Left ventricle myocardium inferior (tissue), 1 donor: ENCODE data around the gene IGF2BP1. TPM values are rescaled to one million over a fixed set of nuclear protein-coding genes. Genes with fewer than 3 reads are reported as not detected.

ENCODE experiments used
- DNase-seq: peaks from one replicate; pipeline ENCODE4 v3.0.0-alpha.2; 2020
- H3K27ac ChIP-seq: fragments of 200-600 bp; replicated peaks from 2 replicates; pipeline ENCODE4 v1.8.0; 2021
- H3K27me3 ChIP-seq: fragments of 200-600 bp; 2 replicates; pipeline ENCODE4 v1.8.0; 2021; ENCODE audit warnings: low read depth
- H3K36me3 ChIP-seq: fragments of 200-600 bp; 2 replicates; pipeline ENCODE4 v1.8.0; 2021
- H3K4me1 ChIP-seq: fragments of 200-600 bp; 2 replicates; pipeline ENCODE4 v1.8.0; 2021
- H3K4me3 ChIP-seq: fragments of 200-600 bp; 2 replicates; pipeline ENCODE4 v1.8.0; 2021; ENCODE audit warnings: mild to moderate bottlenecking, moderate library complexity
- H3K9me3 ChIP-seq: fragments of 200-600 bp; replicated peaks from 2 replicates; pipeline ENCODE4 v1.8.0; 2021
- CTCF ChIP-seq: fragments of 200-600 bp; IDR thresholded peaks from 2 replicates; pipeline ENCODE4 v1.8.0; 2021; ENCODE audit warnings: antibody characterized with exemption, mild to moderate bottlenecking, borderline replicate concordance
- intact Hi-C: fragments of 100-400 bp; cut with micrococcal nuclease; formaldehyde crosslinking; loops from one replicate; pipeline ENCODE4 v1.11.0; 2022
- total RNA-seq: library from RNA; stranded (reverse); fragmentation: NEBNext Ultra II Directional; extraction: Animal tissue kit (Norgen Biotek cat#: 25700); gene quantifications from one replicate; pipeline ENCODE4 v1.2.1, GENCODE V29; 2021
- donor health status: DM: no; HTN: yes; CAD: no; lungs with severe emphysema.

The IGF2BP1 gene
- total RNA-seq, 1 donor from 2014 or later = not detected

GRCh38 chr17:49013311-49014213, 16.4 kb downstream of the IGF2BP1 start:
- Histone ChIP-seq H3K27ac (no peak overlapping the region), H3K9me3 (no peaks in the 10 kb centered on the region), H3K4me3 (no peak overlapping the region), H3K36me3 (no peaks in the 10 kb centered on the region), H3K27me3 (peaks cover 100% of the 10 kb centered on the region), H3K4me1 (peaks cover 5% of the 10 kb centered on the region)
- no peak for TF ChIP-seq CTCF
- intact Hi-C loops = no loop called here
- no peak for DNase-seq

GRCh38 chr17:49015179-49015923, 18.2 kb downstream of the IGF2BP1 start:
- no peak for DNase-seq
- peaks cover 5% of the 10 kb centered on the region for H3K4me1 ChIP-seq
- H3K9me3 ChIP-seq = no peaks in the 10 kb centered on the region
- intact Hi-C loops = no loop called here
- H3K27ac ChIP-seq = no peak overlapping the region
- H3K4me3 ChIP-seq = no peak overlapping the region
- TF ChIP-seq CTCF = no peak
- H3K36me3 ChIP-seq = no peaks in the 10 kb centered on the region
- peaks cover 100% of the 10 kb centered on the region for H3K27me3 ChIP-seq

DNA sequence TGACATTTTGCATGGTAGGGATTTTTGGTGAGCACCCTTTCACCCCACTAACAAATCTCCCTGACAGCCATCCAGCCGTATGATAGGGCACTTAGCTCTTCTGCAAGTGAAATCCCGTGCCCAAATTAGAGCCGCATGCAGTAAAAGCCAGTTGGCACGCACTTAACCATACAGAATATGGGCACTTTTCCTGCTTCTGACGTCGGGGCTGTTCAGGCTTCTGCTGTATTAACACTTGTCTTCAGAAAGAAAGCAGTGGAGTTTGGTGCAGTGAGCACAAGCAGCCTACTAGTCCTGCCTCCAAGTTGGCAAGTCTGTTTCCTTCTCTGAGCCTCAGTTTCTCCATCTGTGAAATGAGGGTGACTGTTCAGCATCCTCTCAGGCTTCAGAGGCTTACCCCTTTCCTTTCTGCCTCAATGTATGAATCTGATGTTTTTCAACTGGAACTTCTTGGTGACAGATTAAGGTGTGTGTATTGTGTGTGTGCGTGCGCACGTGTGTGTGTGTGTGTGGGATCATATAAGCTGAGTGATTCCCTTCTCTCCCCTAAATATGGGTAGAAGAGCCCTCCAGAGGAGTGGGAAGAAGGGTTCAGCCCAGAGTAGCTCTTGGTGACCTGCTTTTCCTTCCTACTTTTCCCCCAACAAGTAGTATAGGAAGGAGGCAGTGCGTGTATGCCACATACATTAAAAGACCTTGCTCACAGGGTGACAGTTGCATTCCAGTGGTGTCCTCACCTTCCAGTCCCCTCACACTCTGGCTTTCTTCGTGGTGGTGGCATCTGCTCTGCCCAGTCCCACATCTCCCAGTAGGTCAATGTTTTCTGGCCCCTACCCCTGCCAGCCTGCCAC, 19.0 kb downstream of the IGF2BP1 start:
- Histone ChIP-seq H3K27me3 (peaks cover 100% of the 10 kb centered on the region), H3K4me1 (peaks cover 5% of the 10 kb centered on the region), H3K9me3 (no peaks in the 10 kb centered on the region), H3K4me3 (no peak overlapping the region), H3K36me3 (no peaks in the 10 kb centered on the region), H3K27ac (no peak overlapping the region)
- intact Hi-C loops = no loop called here
- DNase-seq = no peak
- TF ChIP-seq CTCF = no peak

GRCh38 chr17:49016775-49017463, 19.7 kb downstream of the IGF2BP1 start:
- no peak for TF ChIP-seq CTCF
- Histone ChIP-seq H3K27ac (no peak overlapping the region), H3K27me3 (peaks cover 100% of the 10 kb centered on the region), H3K4me1 (peaks cover 5% of the 10 kb centered on the region), H3K36me3 (no peaks in the 10 kb centered on the region), H3K4me3 (no peak overlapping the region), H3K9me3 (no peaks in the 10 kb centered on the region)
- DNase-seq = no peak
- intact Hi-C loops = no loop called here

DNA sequence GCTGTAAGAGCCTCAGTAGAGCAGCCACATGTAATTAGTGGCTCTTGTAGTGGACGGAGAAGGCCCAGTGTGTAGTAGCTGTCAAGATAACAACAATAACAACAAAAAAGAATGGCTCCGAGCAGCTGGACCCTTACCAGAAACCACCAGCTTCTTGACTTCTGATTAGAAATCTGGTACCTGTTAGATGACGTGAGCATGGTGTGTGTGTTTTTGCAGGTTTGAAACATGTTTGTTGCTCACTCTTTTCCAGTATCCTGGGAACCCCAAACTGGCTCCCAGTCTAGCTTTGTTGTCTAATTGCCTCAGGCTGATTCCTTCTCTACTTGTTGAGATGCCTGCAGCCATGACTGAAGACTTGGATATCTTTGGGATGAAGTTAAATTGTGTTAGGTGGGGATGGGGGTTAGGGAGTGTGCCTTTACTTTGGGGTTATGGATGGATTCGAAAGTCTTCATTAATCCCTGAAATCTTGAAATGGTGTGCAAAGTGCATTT, 21.0 kb downstream of the IGF2BP1 start:
- H3K4me1 ChIP-seq = peaks cover 5% of the 10 kb centered on the region
- no peak for DNase-seq
- H3K27me3 ChIP-seq = peaks cover 100% of the 10 kb centered on the region
- TF ChIP-seq CTCF = no peak
- intact Hi-C loops = no loop called here
- H3K4me3 ChIP-seq = no peak overlapping the region
- H3K27ac ChIP-seq = no peak overlapping the region
- H3K9me3 ChIP-seq = no peaks in the 10 kb centered on the region
- H3K36me3 ChIP-seq = no peaks in the 10 kb centered on the region
